K562 (cell line): ENCODE data around the gene FBXW11. TPM values are rescaled to one million over a fixed set of nuclear protein-coding genes. Genes with fewer than 3 reads are reported as not detected.

ENCODE experiments used
- CSDE1 ChIP-seq, 2 experiments: fragments of 450-650 bp; IDR thresholded peaks; 2 replicates each; pipeline ENCODE4 v1.6.1; 2016; ENCODE audit warnings: mild to moderate bottlenecking in 1 of 2
- DEAF1 ChIP-seq: fragments of 450-650 bp; formaldehyde crosslinking; IDR thresholded peaks from 2 replicates; pipeline ENCODE4 v1.4.0; 2020; ENCODE audit warnings: mild to moderate bottlenecking, moderate library complexity
- EHMT2 ChIP-seq: fragments of 450-650 bp; IDR thresholded peaks from 2 replicates; pipeline ENCODE4 v1.6.1; 2018; ENCODE audit warnings: antibody characterized with exemption
- EP400 ChIP-seq: fragments of 450-650 bp; IDR thresholded peaks from 2 replicates; pipeline ENCODE4 v1.6.1; 2017; ENCODE audit warnings: antibody characterized with exemption, mild to moderate bottlenecking, moderate library complexity
- ETV6 ChIP-seq, 3 experiments: fragments of 150-350 bp in 1 of 3; sonication (generic) in 1 of 3; formaldehyde crosslinking in 1 of 3; IDR thresholded peaks; 2 replicates each; pipeline versions ENCODE4 v1.6.1 to v1.8.0; 2014 to 2022; ENCODE audit warnings: borderline replicate concordance in 2 of 3, low read depth in 2 of 3, antibody characterized with exemption in 1 of 3, low read length in 1 of 3, mild to moderate bottlenecking in 1 of 3, missing genetic modification reagents in 1 of 3
- EWSR1 ChIP-seq: fragments of 450-650 bp; IDR thresholded peaks from 2 replicates; pipeline ENCODE4 v1.6.1; 2018; ENCODE audit warnings: borderline replicate concordance, mild to moderate bottlenecking, low read depth, moderate library complexity; ENCODE audit not compliant: partially characterized antibody
- HNRNPH1 ChIP-seq: fragments of 200-400 bp; formaldehyde crosslinking; optimal IDR thresholded peaks from 2 replicates; pipeline ENCODE3; 2017; ENCODE audit warnings: low read depth, mild to moderate bottlenecking, low read length, moderate library complexity
- JUND ChIP-seq, 2 experiments: IDR thresholded peaks; 2 replicates in 1 of 2; 3 replicates in 1 of 2; pipeline ENCODE4 v1.6.1; 2011; ENCODE audit warnings: borderline replicate concordance in 2 of 2, low read depth in 2 of 2, low read length in 2 of 2, improper control_type of control experiment in 1 of 2, missing biosample characterization in 1 of 2, missing genetic modification characterization in 1 of 2, missing genetic modification reagents in 1 of 2
- MCM2 ChIP-seq: fragments of 450-650 bp; IDR thresholded peaks from 2 replicates; pipeline ENCODE4 v1.6.1; 2017; ENCODE audit warnings: low read depth, mild to moderate bottlenecking
- MTA3 ChIP-seq: fragments of 450-650 bp; formaldehyde crosslinking; IDR thresholded peaks from 2 replicates; pipeline ENCODE4 v1.6.1; 2017; ENCODE audit warnings: mild to moderate bottlenecking, borderline replicate concordance
- RHOXF2B ChIP-seq: fragments of 250-450 bp; sonication (Bioruptor Pico); conservative IDR thresholded peaks from 2 replicates; pipeline ENCODE4 v1.5.1; 2021
- STAT5A ChIP-seq: IDR thresholded peaks from 2 replicates; pipeline ENCODE4 v1.6.1; 2012; ENCODE audit warnings: low read length, inconsistent platforms, borderline replicate concordance
- ZNF696 ChIP-seq: fragments of 250-450 bp; sonication (Bioruptor Pico); conservative IDR thresholded peaks from 2 replicates; pipeline ENCODE4 v1.4.0; 2020; ENCODE audit warnings: mild to moderate bottlenecking, moderate library complexity
- polyA plus RNA-seq, 8 experiments: library from polyadenylated mRNA; depleted of rRNA in 4 of 8; stranded (reverse) in 5 of 8; unstranded in 3 of 8; fragments of >200 nt; fragmentation: Nextera tagmentation in 2 of 8; fragmentation: Illumina TruSeq in 1 of 8; extraction: Ambion mirVana in 2 of 8; extraction: Trizol in 1 of 8; gene quantifications; 2 replicates each; pipeline versions ENCODE4 v1.2.1 to v1.2.3, GENCODE V29; 2011 to 2014; ENCODE audit warnings: inconsistent platforms in 1 of 8, missing spikeins in 1 of 8
- total RNA-seq, 7 experiments: library from RNA; depleted of rRNA in 6 of 7; stranded (reverse); fragments of >200 nt in 6 of 7; fragmentation: Illumina TruSeq in 2 of 7; extraction: Trizol in 2 of 7; gene quantifications; 2 replicates each; pipeline versions ENCODE4 v1.2.1 to v1.2.3, GENCODE V29; 2011 to 2021; ENCODE audit warnings: low replicate concordance in 1 of 7
- TF ChIP-seq, protein P1 (sequence below), 2 experiments: fragments of 450-650 bp; IDR thresholded peaks; 2 replicates each; pipeline ENCODE4 v1.6.1; 2016; ENCODE audit warnings: mild to moderate bottlenecking in 2 of 2, borderline replicate concordance in 1 of 2, low read depth in 1 of 2, moderate library complexity in 1 of 2
- TF ChIP-seq, protein P2 (sequence below): fragments of 450-650 bp; IDR thresholded peaks from 2 replicates; pipeline ENCODE4 v1.6.1; 2016; ENCODE audit warnings: antibody characterized with exemption

The FBXW11 gene
- total and polyA plus RNA-seq, 9 of the 15 experiments (the other 6 are each of a cell fraction or from before 2014, with no cell fraction given), result 3.0 to 28.6 (median 23.6) TPM

- TF ChIP-seq, protein P1, sequence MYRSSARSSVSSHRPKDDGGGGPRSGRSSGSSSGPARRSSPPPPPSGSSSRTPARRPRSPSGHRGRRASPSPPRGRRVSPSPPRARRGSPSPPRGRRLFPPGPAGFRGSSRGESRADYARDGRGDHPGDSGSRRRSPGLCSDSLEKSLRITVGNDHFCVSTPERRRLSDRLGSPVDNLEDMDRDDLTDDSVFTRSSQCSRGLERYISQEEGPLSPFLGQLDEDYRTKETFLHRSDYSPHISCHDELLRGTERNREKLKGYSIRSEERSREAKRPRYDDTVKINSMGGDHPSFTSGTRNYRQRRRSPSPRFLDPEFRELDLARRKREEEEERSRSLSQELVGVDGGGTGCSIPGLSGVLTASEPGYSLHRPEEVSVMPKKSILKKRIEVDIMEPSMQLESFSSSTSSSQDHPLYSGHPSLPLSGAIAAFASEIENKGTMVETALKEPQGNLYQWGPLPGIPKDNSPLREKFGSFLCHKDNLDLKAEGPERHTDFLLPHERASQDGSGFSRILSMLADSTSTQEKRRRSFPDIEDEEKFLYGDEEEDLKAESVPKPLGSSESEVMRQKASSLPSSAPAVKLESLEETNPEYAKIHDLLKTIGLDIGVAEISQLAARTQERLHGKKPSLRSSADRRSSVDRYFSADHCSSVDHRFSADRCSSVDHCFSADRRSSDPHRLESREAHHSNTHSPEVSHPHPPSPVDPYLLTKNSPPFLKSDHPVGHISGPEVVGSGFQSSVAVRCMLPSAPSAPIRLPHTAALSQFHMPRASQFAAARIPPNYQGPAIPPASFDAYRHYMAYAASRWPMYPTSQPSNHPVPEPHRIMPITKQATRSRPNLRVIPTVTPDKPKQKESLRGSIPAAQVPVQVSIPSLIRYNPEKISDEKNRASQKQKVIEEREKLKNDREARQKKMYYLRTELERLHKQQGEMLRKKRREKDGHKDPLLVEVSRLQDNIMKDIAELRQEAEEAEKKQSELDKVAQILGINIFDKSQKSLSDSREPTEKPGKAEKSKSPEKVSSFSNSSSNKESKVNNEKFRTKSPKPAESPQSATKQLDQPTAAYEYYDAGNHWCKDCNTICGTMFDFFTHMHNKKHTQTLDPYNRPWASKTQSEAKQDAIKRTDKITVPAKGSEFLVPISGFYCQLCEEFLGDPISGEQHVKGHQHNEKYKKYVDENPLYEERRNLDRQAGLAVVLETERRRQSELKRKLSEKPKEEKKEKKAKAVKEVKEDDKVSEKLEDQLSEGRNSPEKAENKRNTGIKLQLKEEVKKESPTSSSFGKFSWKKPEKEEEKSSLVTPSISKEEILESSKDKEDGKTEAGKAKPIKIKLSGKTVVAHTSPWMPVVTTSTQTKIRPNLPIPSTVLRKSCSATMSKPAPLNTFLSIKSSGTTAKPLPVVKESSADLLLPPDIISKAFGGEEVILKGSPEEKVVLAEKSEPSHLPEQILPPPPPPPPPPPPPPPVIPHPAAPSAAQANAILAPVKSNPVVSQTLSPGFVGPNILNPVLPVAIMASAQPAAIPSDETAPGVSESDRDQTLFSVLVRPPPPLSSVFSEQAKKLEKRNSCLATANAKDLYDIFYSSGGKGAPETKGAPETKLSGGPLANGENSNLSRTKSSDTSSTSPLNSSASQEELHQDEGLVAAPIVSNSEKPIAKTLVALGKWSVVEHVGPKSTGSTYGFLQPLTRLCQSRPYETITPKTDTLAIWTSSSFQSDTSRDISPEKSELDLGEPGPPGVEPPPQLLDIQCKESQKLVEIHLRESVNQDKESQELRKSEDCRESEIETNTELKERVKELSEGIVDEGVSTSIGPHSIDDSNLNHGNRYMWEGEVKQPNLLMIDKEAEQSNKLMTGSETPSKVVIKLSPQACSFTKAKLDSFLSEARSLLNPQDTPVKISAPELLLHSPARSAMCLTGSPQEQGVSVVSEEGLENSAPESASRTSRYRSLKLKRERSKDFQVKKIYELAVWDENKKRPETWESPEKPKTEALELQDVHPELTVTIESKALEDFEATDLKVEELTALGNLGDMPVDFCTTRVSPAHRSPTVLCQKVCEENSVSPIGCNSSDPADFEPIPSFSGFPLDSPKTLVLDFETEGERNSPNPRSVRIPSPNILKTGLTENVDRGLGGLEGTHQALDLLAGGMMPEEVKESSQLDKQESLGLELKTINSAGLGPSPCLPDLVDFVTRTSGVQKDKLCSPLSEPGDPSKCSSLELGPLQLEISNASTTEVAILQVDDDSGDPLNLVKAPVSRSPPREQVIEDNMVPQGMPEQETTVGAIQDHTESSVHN (IDR thresholded peaks at IDR 0.05; ENCODE audit: borderline replicate concordance in 1 of 2, low read depth in 1 of 2), result no peak
- TF ChIP-seq MTA3 (peak; percentile 88), ETV6 (IDR thresholded peaks at IDR 0.05; ENCODE audit: borderline replicate concordance in 1 of 2, low read depth in 2 of 2, low read length in 1 of 2) (no peak), ETV6 (CRISPR knock-in tag; IDR thresholded peaks at IDR 0.05; ENCODE audit: borderline replicate concordance) (no peak), STAT5A (no peak), DEAF1 (no peak), ZNF696 (CRISPR knock-in tag) (no peak), CSDE1 (IDR thresholded peaks at IDR 0.05) (no peak), EHMT2 (no peak), JUND (IDR thresholded peaks at IDR 0.05; ENCODE audit: borderline replicate concordance, low read depth, low read length) (no peak), JUND (tag; IDR thresholded peaks at IDR 0.05; ENCODE audit: borderline replicate concordance, low read depth, low read length) (peak; percentile 71; the same call in 1 of the 3 replicates), EP400 (peak; percentile 63), RHOXF2B (no peak), EWSR1 (no peak), HNRNPH1 (no peak), MCM2 (no peak)
- TF ChIP-seq, protein P2, sequence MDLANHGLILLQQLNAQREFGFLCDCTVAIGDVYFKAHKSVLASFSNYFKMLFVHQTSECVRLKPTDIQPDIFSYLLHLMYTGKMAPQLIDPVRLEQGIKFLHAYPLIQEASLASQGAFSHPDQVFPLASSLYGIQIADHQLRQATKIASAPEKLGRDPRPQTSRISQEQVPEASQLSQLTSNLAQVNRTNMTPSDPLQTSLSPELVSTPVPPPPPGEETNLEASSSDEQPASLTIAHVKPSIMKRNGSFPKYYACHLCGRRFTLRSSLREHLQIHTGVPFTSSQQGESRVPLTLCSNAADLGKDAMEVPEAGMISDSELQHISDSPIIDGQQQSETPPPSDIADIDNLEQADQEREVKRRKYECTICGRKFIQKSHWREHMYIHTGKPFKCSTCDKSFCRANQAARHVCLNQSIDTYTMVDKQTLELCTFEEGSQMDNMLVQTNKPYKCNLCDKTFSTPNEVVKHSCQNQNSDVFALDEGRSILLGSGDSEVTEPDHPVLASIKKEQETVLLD, result peak; percentile 60; the same call in 1 of the 2 replicates
Measured at GRCh38 chr5:172006321-172007174, at the start of gene FBXW11 (continued).
